Activated CD8-positive, alpha-beta T cell treated with anti-CD3 and anti-CD28 coated beads for 36 hours (primary cell): ENCODE measurements around the gene ATP13A3. TPM values are rescaled to one million over a fixed set of nuclear protein-coding genes. Genes with fewer than 3 reads are reported as not detected.

Source experiments
- ATAC-seq: fragments of 200-7000 bp; cut with Tn5 transposase; one replicate; pipeline ENCODE4 v1.10.0; 2021; ENCODE audit warnings: mild to moderate bottlenecking, moderate library complexity
- CTCF ChIA-PET: fragments of 350-600 bp; sonication (Branson Sonifier 250); formaldehyde crosslinking; loops from one replicate; lab custom pipeline; 2021; ENCODE audit warnings: antibody characterized with exemption; lab: Charles Lee
- POLR2A ChIA-PET: fragments of 350-600 bp; sonication (Branson Sonifier 250); formaldehyde crosslinking; loops from one replicate; lab custom pipeline; 2021; ENCODE audit warnings: antibody characterized with exemption; lab: Charles Lee
- DNase-seq: peaks from one replicate; pipeline ENCODE4 v3.0.0-alpha.2; 2020
- H3K27ac Mint-ChIP-seq: one replicate; pipeline ENCODE4 v1.8.0; 2021; ENCODE audit warnings: mild to moderate bottlenecking, mixed read lengths
- H3K27me3 Mint-ChIP-seq: one replicate; pipeline ENCODE4 v1.8.0; 2021; ENCODE audit warnings: mixed read lengths
- H3K36me3 Mint-ChIP-seq: one replicate; pipeline ENCODE4 v1.8.0; 2021; ENCODE audit warnings: low read depth, mixed read lengths
- H3K4me1 Mint-ChIP-seq: one replicate; pipeline ENCODE4 v1.8.0; 2021; ENCODE audit warnings: low read depth, mixed read lengths
- H3K4me3 Mint-ChIP-seq: one replicate; pipeline ENCODE4 v1.8.0; 2021; ENCODE audit warnings: mild to moderate bottlenecking, moderate library complexity, mixed read lengths
- H3K9me3 Mint-ChIP-seq: one replicate; pipeline ENCODE4 v1.8.0; 2021; ENCODE audit warnings: mixed read lengths
- CTCF ChIP-seq: fragments of 200-600 bp; IDR thresholded peaks from one replicate; pipeline ENCODE4 v1.8.0; 2022; ENCODE audit warnings: antibody characterized with exemption, mild to moderate bottlenecking
- intact Hi-C: fragments of 100-400 bp; cut with micrococcal nuclease; formaldehyde crosslinking; loops from one replicate; pipeline ENCODE4 v1.10.0; 2022
- total RNA-seq, 2 experiments: library from RNA; stranded (reverse); gene quantifications; one replicate each; pipeline ENCODE4 v1.2.3, GENCODE V29; 2021

The ATP13A3 gene
- total RNA-seq, 2 experiments from 2014 or later: 101 to 110 TPM

GRCh38 chr3:194488055-194488742 is 1.4 kb upstream of the ATP13A3 start:
- ChIA-PET POLR2A (interaction anchor here (0.6 to 1.6 kb wide), 4 partner anchors 11 to 92 kb away, joined by 3 to 7 read pairs (median 5); no protein-coding TSS in a partner anchor), CTCF (interaction anchor here (1.5 kb wide), 2 partner anchors 16 to 195 kb away, joined by 4 read pairs; no protein-coding TSS in a partner anchor)
- DNase-seq: peak; percentile 24
- Mint-ChIP-seq H3K36me3 (peaks cover 21% of the 10 kb centered on the region), H3K27ac (peak overlapping the region; percentile 84), H3K27me3 (no peaks in the 10 kb centered on the region), H3K4me1 (peaks cover 41% of the 10 kb centered on the region), H3K9me3 (no peaks in the 10 kb centered on the region), H3K4me3 (peak overlapping the region; percentile 82)
- intact Hi-C loops: no loop called here
- ATAC-seq: no peak
- TF ChIP-seq CTCF: no peak

- ChIA-PET POLR2A (interaction anchor here (0.6 to 1.6 kb wide), 6 partner anchors 8 to 1055 kb away, joined by 3 to 7 read pairs (median 4); partner anchors contain the start of gene PPP1R2), CTCF (interaction anchor here (1.5 kb wide), 1 partner anchor 195 kb away, joined by 4 read pairs; no protein-coding TSS in a partner anchor)
- Mint-ChIP-seq H3K9me3 (no peaks in the 10 kb centered on the region), H3K27me3 (no peaks in the 10 kb centered on the region), H3K4me3 (peak overlapping the region; percentile 82), H3K27ac (peak overlapping the region; percentile 84), H3K36me3 (peaks cover 25% of the 10 kb centered on the region), H3K4me1 (peaks cover 47% of the 10 kb centered on the region)
- no peak for TF ChIP-seq CTCF
- ATAC-seq (peak; percentile 12), DNase-seq (peak; percentile 63)
- intact Hi-C loops: no loop called here
These were observed 670 bp upstream of the ATP13A3 start for GRCh38 chr3:194487289-194488054.

- H3K4me3 Mint-ChIP-seq: peak overlapping the region; percentile 90
- intact Hi-C loops: no loop called here
- CTCF ChIA-PET: interaction anchor here (1.3 to 3.7 kb wide), 5 partner anchors 12 to 185 kb away, joined by 3 to 44 read pairs (median 4); no protein-coding TSS in a partner anchor
- no peaks in the 10 kb centered on the region for H3K27me3 Mint-ChIP-seq
- peak; percentile 73 for DNase-seq
- TF ChIP-seq CTCF: no peak
- H3K36me3 Mint-ChIP-seq: peaks cover 35% of the 10 kb centered on the region
- H3K27ac Mint-ChIP-seq: peak overlapping the region; percentile 95
- no peaks in the 10 kb centered on the region for H3K9me3 Mint-ChIP-seq
- POLR2A ChIA-PET: interaction anchor here (0.6 to 1.9 kb wide), 6 partner anchors 12 to 562 kb away, joined by 3 to 8 read pairs (median 4); no protein-coding TSS in a partner anchor
- peaks cover 61% of the 10 kb centered on the region for H3K4me1 Mint-ChIP-seq
- peak; percentile 22 for ATAC-seq
These were observed 792 bp downstream of the ATP13A3 start for GRCh38 chr3:194485881-194486539.

GRCh38 chr3:194485468-194485880 is 1.3 kb downstream of the ATP13A3 start:
- Mint-ChIP-seq H3K9me3 (no peaks in the 10 kb centered on the region), H3K4me1 (peaks cover 67% of the 10 kb centered on the region)

More at GRCh38 chr3:194485468-194485880, 1.3 kb downstream of the ATP13A3 start:
- intact Hi-C loops: no loop called here
- no peak for TF ChIP-seq CTCF
- peaks cover 35% of the 10 kb centered on the region for H3K36me3 Mint-ChIP-seq
- H3K27ac Mint-ChIP-seq: peak overlapping the region; percentile 95
- POLR2A ChIA-PET: interaction anchor here (0.6 to 1.9 kb wide), 8 partner anchors 11 to 563 kb away, joined by 3 to 8 read pairs (median 4); no protein-coding TSS in a partner anchor
- no peak for ATAC-seq
- no peak for DNase-seq
- CTCF ChIA-PET: interaction anchor here (1.3 to 3.7 kb wide), 5 partner anchors 13 to 186 kb away, joined by 3 to 44 read pairs (median 4); no protein-coding TSS in a partner anchor
- no peaks in the 10 kb centered on the region for H3K27me3 Mint-ChIP-seq
- H3K4me3 Mint-ChIP-seq: peak overlapping the region; percentile 90
